SK-N-MC (cell line): ENCODE measurements around the gene LRRC56.

Experiments used
- EZH2 ChIP-seq: fragments of 200-600 bp; sonication (generic); IDR thresholded peaks from one replicate; pipeline ENCODE4 v1.6.1; 2017; ENCODE audit warnings: antibody characterized with exemption
- FOXP2 ChIP-seq: optimal IDR thresholded peaks from 2 replicates; pipeline ENCODE3; 2011; ENCODE audit warnings: mild to moderate bottlenecking, moderate library complexity; ENCODE audit not compliant: insufficient read depth; ENCODE audit errors: extremely low read length, control extremely low read depth
- POLR2AphosphoS5 ChIP-seq: IDR thresholded peaks from 2 replicates; pipeline ENCODE4 v1.6.1; 2012; ENCODE audit warnings: mild to moderate bottlenecking, low read depth, low read length, borderline replicate concordance

DNA sequence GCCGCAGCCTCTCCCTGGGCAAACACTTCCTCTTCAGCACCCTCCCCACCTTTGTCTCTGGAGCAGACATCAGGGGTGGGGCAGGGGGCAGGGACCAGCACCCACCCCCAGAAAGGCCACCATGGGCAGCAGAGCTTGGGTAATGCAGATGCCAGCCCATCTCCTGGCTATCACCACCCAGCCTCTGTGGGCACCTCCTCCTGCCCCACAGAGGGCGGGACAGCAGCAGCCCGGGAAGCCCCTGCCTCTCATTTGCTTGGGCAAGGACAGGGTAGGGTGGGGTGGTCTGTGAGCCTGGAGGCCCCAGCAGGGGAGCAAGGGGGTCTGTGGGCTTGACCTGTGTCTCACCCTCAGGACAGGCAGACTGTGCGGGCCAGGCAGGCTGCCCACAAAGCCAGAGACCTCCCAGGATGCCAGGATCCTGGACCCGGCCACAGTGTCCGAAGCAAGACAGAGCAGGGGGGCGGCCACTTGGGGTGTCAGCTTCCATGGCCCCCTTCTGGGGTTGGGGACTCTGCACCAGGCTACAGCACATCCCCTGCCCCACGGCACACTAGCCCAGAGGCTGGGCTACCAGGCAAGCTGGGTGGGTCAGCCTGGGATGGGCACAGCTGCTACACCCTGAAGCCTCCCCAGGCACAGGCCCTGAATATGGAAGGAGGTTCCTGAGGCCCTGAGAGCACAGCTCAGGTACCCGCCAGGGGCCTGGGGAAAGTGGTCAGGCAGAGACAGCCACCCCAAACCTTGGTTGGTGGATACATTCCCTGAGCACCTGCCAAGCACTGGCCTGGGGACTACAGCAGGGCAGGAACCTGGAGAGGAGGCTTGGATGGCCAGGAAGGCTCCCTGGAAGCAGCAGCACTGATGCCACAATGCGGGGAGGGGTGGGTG is 34.8 kb upstream of the LRRC56 start:
- TF ChIP-seq EZH2, result no peak
- no peak for TF ChIP-seq POLR2AphosphoS5
- no peak for TF ChIP-seq FOXP2
